Superior temporal gyrus (tissue), 1 donor: ENCODE results near the gene NEMP2.

Source experiments
- DNase-seq: peaks from one replicate; pipeline ENCODE4 v3.0.0-alpha.2; 2016; ENCODE audit errors: extremely low spot score

The NEMP2 gene

DNA sequence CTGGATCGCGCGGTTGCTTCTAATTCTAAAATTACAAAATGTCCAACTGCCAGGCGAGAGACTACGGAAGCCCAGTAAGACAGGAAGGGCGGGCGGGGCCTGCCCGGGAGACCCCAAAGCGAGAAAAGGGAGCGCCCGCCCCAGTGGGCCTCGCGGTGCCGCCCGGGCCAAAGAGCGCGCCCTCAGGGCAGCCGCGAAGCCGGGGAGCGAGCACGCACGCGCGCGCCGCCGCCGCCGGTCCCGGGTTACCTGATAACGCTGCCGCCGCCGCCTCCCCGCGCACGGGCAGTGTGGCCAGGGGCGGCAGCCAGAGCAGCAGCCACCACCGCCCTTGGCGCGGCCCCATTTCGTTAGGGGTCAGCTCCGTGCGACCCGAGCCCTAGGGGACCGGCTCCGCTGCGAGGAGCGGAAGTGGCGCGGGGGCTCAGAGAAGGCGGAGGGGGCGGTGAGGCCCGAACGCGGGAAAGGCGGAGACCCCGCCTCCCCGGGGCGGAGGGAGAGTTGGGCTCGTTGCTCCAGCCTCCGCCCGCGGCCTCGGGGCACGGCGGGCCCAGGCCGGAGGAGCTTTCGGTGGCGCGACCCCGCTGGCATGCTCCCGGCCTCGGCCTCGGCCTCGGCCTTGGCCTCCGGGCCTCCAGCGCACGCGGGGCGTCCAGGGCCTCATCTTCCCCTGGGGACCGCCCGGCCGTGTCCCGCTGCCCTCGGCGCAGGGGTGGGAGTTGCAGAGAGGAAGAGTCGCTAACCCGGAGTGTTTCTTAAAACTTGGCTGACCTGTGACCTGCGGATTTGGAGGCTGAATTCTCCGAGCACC, at the start of gene NEMP2:
NEMP2 (minus strand) TSS at position 413 of the 811 bp plus-strand sequence; CDS start at position 346, 67 bp downstream.
- peak; percentile 51 for DNase-seq

- no peak for DNase-seq
These were observed 49.2 kb upstream of the NEMP2 start for GRCh38 chr2:190583507-190584337.

GRCh38 chr2:190582736-190583506, 48.4 kb upstream of the NEMP2 start:
- peak; percentile 77 for DNase-seq

DNA sequence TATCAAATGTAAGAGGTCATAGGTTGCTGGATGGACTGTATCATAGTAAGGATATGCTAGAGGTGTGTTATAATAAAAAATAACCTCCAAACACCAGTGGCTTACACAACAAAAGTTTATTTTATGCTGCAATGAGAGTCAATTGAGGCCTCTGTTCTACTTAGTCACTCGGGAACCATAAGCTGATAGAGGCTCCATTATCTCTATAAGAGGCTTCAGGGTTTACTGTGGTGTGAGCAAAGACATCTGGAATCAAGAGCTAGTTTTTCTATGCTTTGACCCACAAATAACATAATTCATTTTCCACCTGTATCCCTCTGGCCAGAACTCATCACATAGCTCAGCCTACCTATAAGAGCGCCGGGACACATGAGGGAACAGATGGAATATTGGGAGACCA, 47.5 kb upstream of the NEMP2 start:
- DNase-seq = no peak

DNA sequence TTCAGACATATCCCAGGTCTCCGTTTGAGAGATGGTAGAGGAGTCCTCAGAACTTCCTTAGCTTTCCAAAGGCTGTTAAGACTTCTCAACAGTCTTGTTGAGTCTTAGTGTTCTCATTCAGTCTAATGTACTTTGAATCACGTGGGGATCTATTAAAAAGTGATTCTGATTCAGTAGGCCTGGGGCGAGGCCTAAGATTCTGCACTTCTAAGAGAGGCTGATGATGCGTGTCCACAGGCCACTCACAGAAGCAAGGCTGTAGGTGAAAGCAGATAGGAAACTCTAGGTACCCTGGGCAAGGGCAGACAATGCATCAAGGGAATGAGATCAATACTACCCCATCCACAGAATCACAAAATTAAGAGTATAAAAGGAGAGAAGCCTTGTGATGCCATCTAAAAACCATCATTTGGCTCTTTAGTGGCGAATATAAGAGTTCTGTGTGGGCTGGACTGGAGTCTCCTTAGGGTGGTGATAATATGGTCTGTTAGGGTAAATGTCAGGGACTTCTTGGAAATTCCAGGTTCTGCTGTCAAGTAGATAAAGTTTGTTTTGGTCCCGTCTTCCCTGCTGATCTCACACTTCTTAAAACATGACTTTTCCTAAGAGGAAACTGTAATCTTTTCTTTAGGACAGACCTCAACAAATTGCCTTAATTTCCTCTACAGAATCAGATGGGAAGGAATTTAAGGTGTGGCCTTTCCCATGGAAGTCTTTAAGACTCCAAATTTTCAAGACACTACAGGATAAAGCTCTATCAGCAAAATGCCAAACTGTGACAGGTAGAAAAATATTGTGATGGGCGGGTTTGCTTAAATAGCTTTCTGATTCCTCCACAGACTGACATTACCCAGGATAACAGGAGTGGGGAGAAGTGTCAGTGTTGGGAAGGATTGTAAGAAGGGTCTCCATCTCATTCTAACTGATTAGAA, 45.7 kb upstream of the NEMP2 start:
- no peak for DNase-seq

DNA sequence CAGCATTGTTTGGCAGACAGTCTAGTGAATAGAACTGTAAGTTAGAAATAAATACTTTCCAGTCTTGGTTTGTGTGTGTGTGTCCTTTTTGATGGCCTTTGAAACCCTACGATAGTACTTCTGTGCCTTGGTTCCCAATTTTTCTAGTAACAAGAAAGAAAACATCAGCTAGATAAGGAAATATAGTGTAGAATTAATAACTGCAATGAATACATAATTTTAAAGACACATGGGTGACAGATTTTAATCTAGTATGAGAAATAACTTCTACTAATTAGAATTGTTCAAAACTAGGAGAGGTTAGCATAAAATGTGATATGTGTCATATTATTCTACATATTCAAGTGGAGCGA, 44.5 kb upstream of the NEMP2 start:
- no peak for DNase-seq

DNA sequence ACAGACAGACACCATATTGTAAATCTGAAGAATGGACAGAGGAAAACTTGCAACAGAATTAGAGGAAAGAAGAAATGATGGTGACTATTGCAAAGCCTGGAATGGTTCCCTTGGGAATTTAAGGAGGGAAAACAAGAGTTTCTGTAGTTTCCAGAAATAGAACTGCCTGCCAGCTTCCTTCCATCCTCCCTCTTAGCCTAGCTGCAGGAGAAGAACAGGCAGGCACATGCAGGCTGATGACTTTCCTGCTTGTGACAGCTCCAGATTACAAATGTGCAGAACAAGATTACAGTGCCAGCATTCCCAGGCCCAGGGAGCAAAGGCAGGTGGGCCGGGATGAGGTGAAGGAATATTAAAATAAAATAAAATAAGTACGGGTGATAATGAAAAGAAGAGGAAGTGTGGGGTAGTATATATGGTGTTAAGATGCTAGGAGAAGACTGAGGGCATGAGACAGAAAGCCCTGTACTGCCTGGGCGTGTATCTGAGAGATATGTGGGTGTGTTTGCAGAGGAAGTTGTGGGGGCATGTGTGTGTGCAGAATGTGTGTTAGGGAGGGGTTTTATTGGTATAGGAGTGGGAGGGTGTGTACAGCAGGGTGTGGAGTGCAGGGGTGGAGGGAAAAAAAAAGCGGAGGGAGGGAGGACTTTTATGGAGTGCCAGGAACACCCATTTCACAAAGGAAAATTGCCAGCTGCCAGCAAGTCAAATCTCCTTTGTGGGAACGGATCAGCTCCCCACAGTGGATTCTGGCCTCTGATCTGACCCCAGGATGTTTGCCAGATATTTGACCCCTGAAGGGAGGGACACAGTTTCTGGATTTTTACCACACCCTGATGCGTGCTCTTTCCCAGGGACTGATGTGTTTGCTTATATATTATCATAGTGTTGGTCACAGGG, 43.9 kb upstream of the NEMP2 start:
- DNase-seq = peak; percentile 54

GRCh38 chr2:190576573-190576972, 42.1 kb upstream of the NEMP2 start:
- DNase-seq = no peak

- DNase-seq = no peak
These were observed 40.7 kb upstream of the NEMP2 start for GRCh38 chr2:190575263-190575662.

DNA sequence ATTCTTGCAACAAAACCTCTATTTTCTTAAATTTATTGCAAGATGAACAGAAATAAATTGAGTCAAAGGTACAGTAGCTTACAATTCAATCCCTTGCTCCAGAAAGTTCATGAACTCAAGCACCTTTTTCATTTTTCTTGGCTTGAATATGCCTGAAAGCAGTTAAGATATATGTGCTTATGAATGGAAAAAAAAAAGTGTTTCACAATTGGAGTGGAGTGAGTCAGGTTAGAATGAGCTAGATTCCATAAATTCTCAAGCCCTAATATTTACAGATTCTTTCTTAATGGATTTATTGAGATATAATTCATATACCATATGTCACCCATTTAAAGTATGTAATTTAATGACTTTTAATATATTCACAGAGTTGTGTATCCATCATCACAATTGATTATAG, 39.6 kb upstream of the NEMP2 start:
- no peak for DNase-seq

DNA sequence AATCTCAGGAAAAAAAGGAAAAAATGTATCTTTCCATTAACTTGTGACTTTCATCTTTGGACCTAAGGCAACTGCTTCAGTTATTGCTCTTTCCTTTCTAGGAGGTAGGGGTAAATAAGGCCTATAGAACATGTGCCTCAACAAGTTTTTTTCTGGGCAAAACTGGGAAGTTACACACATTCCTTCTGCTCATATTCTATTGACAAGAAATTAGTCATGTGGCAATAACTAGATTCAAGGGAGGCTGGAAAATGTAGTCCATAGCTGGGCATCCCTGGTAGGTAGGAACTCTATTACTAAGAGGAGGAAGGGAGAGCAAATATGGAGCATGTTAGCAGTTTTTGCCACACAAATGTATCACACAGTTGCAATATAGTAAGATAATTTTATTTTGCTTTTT, 37.7 kb upstream of the NEMP2 start:
- DNase-seq = no peak

DNA sequence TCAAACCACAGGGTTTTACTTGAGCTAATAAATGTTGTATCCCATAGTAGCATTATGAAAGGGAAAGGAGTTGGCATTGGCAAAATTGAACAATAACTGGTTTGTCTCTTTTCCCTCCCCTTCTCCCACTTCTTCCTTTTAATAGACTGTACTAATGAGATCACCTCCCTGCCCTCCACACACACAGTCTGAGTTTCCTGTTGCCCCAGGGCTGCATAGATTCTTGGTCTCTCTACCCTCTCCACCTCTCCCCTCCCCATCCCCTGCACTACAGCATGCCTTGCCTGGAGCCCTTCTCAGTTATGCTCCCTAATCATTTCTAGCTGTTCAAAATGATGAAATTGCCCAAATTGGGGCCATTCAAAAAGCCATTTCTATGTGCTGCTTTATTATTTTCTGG, 37.2 kb upstream of the NEMP2 start:
- no peak for DNase-seq

DNA sequence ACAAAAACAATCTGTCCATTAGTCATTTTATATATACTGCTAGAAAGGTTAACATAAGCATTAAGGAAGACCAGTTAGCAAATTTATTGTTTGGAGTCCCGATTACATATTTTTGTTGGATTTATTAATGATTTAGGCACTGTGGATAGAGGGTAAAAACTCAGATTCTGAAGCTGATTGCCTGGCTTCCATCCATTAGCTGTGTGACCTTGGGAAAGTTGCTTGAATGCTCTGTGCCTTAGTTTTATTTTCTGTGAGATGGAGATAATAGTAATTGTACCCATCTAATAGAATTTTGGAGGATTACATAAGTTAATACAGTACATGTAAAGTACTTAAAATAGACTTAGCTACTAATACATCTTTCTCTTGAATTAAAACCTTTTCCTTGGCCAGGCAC, 36.3 kb upstream of the NEMP2 start:
- DNase-seq = no peak

DNA sequence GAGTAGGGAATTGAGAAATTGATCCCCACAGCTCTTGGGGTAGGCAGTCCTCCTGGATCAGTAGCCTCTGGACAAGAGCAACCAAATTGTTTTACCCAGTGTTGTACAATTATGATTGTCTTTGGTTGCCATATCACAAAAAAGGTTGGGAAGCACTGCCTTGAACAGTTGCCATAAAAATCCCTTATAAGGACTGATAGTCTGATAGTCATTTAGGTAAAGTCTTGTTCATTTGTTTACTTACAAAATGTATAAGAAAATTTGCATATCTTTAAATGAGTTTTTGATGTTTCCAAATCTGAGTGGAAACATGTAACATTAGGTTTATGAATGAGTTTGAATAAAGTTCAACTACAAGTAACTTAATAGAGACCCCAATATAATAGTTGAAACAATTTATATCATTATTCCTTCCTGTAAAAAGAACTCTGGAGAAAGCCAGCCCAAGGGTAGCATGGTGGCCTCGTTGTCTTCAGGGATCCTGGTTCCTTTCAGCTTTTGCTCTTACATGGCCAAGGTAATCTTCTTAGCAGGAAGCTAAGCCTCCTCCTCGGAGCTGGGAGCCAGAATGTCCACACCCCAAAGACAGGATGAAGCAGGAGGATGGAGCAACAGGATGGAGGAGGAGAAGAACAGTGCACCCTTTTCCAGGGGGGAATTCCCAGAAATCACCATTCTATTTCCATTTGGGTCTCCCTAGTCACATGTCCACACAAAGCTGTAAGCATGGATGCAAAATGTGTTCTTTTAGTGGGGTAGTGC, 35.7 kb upstream of the NEMP2 start:
- DNase-seq = no peak

GRCh38 chr2:190564838-190565237, 30.3 kb upstream of the NEMP2 start:
- DNase-seq = no peak

- no peak for DNase-seq
These were observed 29.1 kb upstream of the NEMP2 start for GRCh38 chr2:190563646-190564045.

DNA sequence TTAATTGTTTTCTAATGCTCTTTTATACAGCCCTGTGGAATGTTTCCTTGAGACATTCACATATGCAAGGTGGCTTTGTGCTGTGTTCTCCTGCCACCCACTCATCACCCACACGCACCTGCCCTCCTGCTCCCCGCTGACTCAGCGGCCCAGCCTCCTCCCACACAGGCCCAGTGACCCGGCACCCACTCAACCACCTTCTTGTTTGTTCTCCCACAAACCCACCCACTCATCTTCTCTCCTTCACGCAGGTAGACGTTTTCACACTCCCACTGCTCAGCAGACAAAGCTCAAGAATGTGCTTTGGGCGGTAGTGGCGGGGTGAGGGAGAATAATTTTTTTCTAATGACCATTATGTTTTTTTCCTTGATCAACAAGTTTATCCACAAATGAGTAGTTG, 28.6 kb upstream of the NEMP2 start:
- no peak for DNase-seq

DNA sequence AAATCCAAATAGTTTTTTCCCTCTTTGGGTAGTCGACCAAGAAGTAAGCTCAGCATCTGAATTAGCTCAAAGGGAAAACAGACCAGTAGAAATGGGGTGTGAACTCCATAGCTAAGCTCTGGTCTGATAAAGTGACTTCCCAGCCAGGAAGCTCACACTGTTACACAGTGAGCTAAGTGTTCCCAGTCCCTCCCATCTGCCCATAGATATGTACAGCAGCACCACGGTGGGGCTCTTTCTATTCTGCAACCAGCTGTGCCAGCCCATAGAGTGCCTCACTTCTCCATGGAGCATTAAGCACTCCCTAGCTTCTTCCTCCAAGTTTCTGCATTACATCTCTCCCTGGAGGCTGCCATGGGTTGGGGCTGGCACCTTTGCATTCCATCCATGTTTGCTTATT, 27.6 kb upstream of the NEMP2 start:
- DNase-seq = no peak

- no peak for DNase-seq
These were observed 26.6 kb upstream of the NEMP2 start for GRCh38 chr2:190561094-190561493.
